DOHH2 (cell line): ENCODE measurements around the gene PTPRH.

Experiments
- H3F3A ChIP-seq: fragments of 200-600 bp; sonication (generic), shearing (Covaris generic); 2 replicates; pipeline ENCODE4 v1.6.0; 2016; ENCODE audit warnings: antibody characterized with exemption, mild to moderate bottlenecking; ENCODE audit not compliant: control insufficient read depth, insufficient read depth
- H3K27ac ChIP-seq: fragments of 200-600 bp; sonication (generic); 2 replicates; pipeline ENCODE4 v1.5.1; 2014; ENCODE audit warnings: low read depth, mild to moderate bottlenecking, low read length, moderate library complexity
- H3K27me3 ChIP-seq: fragments of 200-600 bp; sonication (generic); 2 replicates; pipeline ENCODE4 v1.6.1; 2014; ENCODE audit warnings: mild to moderate bottlenecking, low read length, mixed read lengths; ENCODE audit not compliant: control insufficient read depth
- H3K36me3 ChIP-seq: fragments of 200-600 bp; sonication (generic); 2 replicates; pipeline ENCODE4 v1.6.1; 2014; ENCODE audit warnings: mild to moderate bottlenecking, low read length, moderate library complexity, mixed read lengths; ENCODE audit not compliant: control insufficient read depth
- H3K4me1 ChIP-seq: fragments of 200-600 bp; sonication (generic); 2 replicates; pipeline ENCODE4 v1.6.1; 2014; ENCODE audit warnings: mild to moderate bottlenecking, low read length, mixed read lengths; ENCODE audit not compliant: control insufficient read depth
- H3K4me2 ChIP-seq: fragments of 200-600 bp; sonication (generic); 2 replicates; pipeline ENCODE4 v1.6.0; 2014; ENCODE audit warnings: mild to moderate bottlenecking, low read length, moderate library complexity
- H3K4me3 ChIP-seq: fragments of 200-600 bp; sonication (generic); 2 replicates; pipeline ENCODE4 v1.5.1; 2014; ENCODE audit warnings: mild to moderate bottlenecking, low read length, mixed read lengths
- H3K79me2 ChIP-seq: fragments of 200-600 bp; sonication (generic); 2 replicates; pipeline ENCODE4 v1.6.1; 2014; ENCODE audit warnings: mild to moderate bottlenecking, low read length, mixed read lengths; ENCODE audit not compliant: control insufficient read depth
- H3K9me2 ChIP-seq: fragments of 200-600 bp; sonication (generic); replicated peaks from 2 replicates; pipeline ENCODE4 v1.6.1; 2014; ENCODE audit warnings: mild to moderate bottlenecking, low read length, mixed read lengths; ENCODE audit not compliant: control insufficient read depth
- H3K9me3 ChIP-seq: fragments of 200-600 bp; sonication (generic); 2 replicates; pipeline ENCODE4 v1.6.1; 2014; ENCODE audit warnings: antibody characterized with exemption, low read length, mixed read lengths; ENCODE audit not compliant: control insufficient read depth, insufficient read depth
- H4K20me1 ChIP-seq: fragments of 200-600 bp; sonication (generic); 2 replicates; pipeline ENCODE4 v1.6.0; 2014; ENCODE audit warnings: low read depth, mild to moderate bottlenecking, antibody characterized with exemption, low read length, moderate library complexity; ENCODE audit not compliant: control insufficient read depth, insufficient read depth
- EZH2phosphoT487 ChIP-seq: fragments of 200-600 bp; sonication (generic); IDR thresholded peaks from 2 replicates; pipeline ENCODE4 v1.6.1; 2017; ENCODE audit warnings: borderline replicate concordance, mild to moderate bottlenecking, antibody characterized with exemption, low read length, moderate library complexity, mixed read lengths
- TF ChIP-seq, protein P1 (sequence below): fragments of 200-600 bp; sonication (generic); IDR thresholded peaks from one replicate; pipeline ENCODE4 v1.5.1; 2014; ENCODE audit warnings: antibody characterized with exemption, mild to moderate bottlenecking, low read depth, low read length; ENCODE audit not compliant: poor library complexity, severe bottlenecking

The PTPRH gene

DNA sequence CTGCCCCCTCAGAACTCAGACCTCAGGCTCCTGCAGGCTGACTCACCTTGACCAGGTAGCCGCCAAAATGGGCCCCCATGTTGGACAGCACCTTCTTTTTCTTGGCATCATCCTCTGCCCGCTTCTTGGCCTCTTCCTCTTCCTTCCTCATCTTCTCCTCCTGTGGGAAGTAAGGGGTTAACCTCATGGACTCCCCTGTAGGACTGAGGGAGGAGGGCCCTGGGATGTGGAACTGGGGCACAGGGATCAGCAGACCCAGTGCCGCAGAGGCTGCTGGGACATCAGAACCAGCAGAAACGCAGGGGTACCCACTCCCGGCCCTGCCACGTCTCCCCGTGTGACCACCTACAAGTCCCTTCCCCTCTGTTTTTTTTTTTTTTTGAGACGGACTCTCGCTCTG, 71.4 kb downstream of the PTPRH start:
- Histone ChIP-seq H3K4me1 (peaks cover 20% of the 10 kb centered on the region), H3K9me2 (no peaks in the 10 kb centered on the region), H3K4me3 (no peak overlapping the region), H3K27me3 (peaks cover 3% of the 10 kb centered on the region; the same call in 1 of the 2 replicates), H4K20me1 (no peaks in the 10 kb centered on the region), H3K4me2 (no peak overlapping the region), H3F3A (peaks cover 2% of the 10 kb centered on the region; the same call in 1 of the 2 replicates), H3K9me3 (no peaks in the 10 kb centered on the region), H3K27ac (no peak overlapping the region), H3K79me2 (no peaks in the 10 kb centered on the region), H3K36me3 (no peaks in the 10 kb centered on the region)
- TF ChIP-seq, protein P1, sequence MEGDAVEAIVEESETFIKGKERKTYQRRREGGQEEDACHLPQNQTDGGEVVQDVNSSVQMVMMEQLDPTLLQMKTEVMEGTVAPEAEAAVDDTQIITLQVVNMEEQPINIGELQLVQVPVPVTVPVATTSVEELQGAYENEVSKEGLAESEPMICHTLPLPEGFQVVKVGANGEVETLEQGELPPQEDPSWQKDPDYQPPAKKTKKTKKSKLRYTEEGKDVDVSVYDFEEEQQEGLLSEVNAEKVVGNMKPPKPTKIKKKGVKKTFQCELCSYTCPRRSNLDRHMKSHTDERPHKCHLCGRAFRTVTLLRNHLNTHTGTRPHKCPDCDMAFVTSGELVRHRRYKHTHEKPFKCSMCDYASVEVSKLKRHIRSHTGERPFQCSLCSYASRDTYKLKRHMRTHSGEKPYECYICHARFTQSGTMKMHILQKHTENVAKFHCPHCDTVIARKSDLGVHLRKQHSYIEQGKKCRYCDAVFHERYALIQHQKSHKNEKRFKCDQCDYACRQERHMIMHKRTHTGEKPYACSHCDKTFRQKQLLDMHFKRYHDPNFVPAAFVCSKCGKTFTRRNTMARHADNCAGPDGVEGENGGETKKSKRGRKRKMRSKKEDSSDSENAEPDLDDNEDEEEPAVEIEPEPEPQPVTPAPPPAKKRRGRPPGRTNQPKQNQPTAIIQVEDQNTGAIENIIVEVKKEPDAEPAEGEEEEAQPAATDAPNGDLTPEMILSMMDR: no peak
- no peak for TF ChIP-seq EZH2phosphoT487

- H4K20me1 ChIP-seq: no peaks in the 10 kb centered on the region
- H3K4me1 ChIP-seq: peaks cover 26% of the 10 kb centered on the region
- no peak overlapping the region for H3K4me2 ChIP-seq
- TF ChIP-seq EZH2phosphoT487: no peak
- TF ChIP-seq, protein P1: no peak
- H3K9me2 ChIP-seq: no peaks in the 10 kb centered on the region
- no peak overlapping the region for H3K27ac ChIP-seq
- H3K36me3 ChIP-seq: no peaks in the 10 kb centered on the region
- H3K4me3 ChIP-seq: no peak overlapping the region
- peaks cover 6% of the 10 kb centered on the region for H3F3A ChIP-seq
- H3K27me3 ChIP-seq: peaks cover 5% of the 10 kb centered on the region; the same call in 1 of the 2 replicates
- H3K79me2 ChIP-seq: no peaks in the 10 kb centered on the region
- H3K9me3 ChIP-seq: no peaks in the 10 kb centered on the region
Measured at GRCh38 chr19:55136399-55137102, 72.8 kb downstream of the PTPRH start.

DNA sequence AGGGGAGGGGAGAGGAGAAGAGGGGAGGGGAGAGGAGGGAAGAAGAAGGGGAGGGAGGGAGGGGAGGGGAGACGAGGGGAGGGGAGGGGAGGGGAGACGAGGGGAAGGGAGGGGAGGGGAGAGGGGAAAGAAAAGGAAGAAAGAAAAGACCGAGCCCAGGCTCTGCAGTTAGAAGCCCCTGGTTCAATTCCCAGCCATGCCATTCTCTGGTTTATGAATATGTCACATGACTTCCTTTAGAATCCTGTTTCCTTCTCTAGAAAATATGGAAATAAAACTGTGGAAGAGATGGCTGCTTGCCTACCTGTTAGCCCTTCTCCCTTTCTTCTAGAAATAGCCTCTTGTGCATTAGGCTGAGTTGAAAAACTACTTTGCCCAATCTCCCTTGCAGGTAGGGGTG, 74.6 kb downstream of the PTPRH start:
- H3K9me2 ChIP-seq: no peaks in the 10 kb centered on the region
- H3K4me3 ChIP-seq: no peak overlapping the region
- no peaks in the 10 kb centered on the region for H3K36me3 ChIP-seq
- H3K9me3 ChIP-seq: no peaks in the 10 kb centered on the region
- TF ChIP-seq, protein P1: no peak
- no peak for TF ChIP-seq EZH2phosphoT487
- no peaks in the 10 kb centered on the region for H4K20me1 ChIP-seq
- peaks cover 2% of the 10 kb centered on the region; the same call in 1 of the 2 replicates for H3K27me3 ChIP-seq
- no peaks in the 10 kb centered on the region for H3K79me2 ChIP-seq
- no peak overlapping the region for H3K27ac ChIP-seq
- H3K4me2 ChIP-seq: no peak overlapping the region
- peaks cover 6% of the 10 kb centered on the region for H3F3A ChIP-seq
- peaks cover 26% of the 10 kb centered on the region for H3K4me1 ChIP-seq
